Urinary bladder (tissue), 4 donors: Measurements from ENCODE around the gene IRF2BPL. TPM values are rescaled to one million over a fixed set of nuclear protein-coding genes. Genes with fewer than 3 reads are reported as not detected.

Source experiments
- DNase-seq: peaks from one replicate; pipeline ENCODE4 v3.0.0-alpha.2; 2015; ENCODE audit errors: extremely low spot score
- H3K27ac ChIP-seq: one replicate; pipeline ENCODE4 v1.5.1; 2013; ENCODE audit warnings: low read depth, mild to moderate bottlenecking, moderate library complexity
- H3K36me3 ChIP-seq: one replicate; pipeline ENCODE4 v1.6.1; 2013; ENCODE audit warnings: mild to moderate bottlenecking, moderate library complexity; ENCODE audit not compliant: insufficient read depth
- H3K4me1 ChIP-seq: one replicate; pipeline ENCODE4 v1.6.1; 2013; ENCODE audit warnings: mild to moderate bottlenecking, moderate library complexity; ENCODE audit not compliant: insufficient read depth
- H3K4me3 ChIP-seq: one replicate; pipeline ENCODE4 v1.5.1; 2013; ENCODE audit warnings: low read depth, low read length
- WGBS: extraction: QIAGEN DNeasy Blood & Tissue Kit; methylation state at CpG from one replicate; pipeline ENCODE4 v1.1.7; 2013; 5-methylcytosine and 5-hydroxymethylcytosine counted together
- polyA plus RNA-seq: library from polyadenylated mRNA; stranded (reverse); fragments of 200-250 nt; gene quantifications from one replicate; pipeline ENCODE4 v1.2.3, GENCODE V29; 2013
- total RNA-seq: library from RNA; depleted of rRNA; stranded (reverse); fragments of >200 nt; gene quantifications from one replicate; pipeline ENCODE4 v1.2.3, GENCODE V29; 2014
- donor health status: healthy with polysubstance abuse.
- donor health status: healthy.

The IRF2BPL gene
- total and polyA plus RNA-seq, 2 donors: 26.4 to 65.3 TPM

- 2% methylated on average over 37 of the region's 37 CpGs for WGBS
- H3K27ac ChIP-seq: peak overlapping the region; percentile 99
Measured at GRCh38 chr14:77033622-77034589, 5.4 kb upstream of the IRF2BPL start.

GRCh38 chr14:77032844-77033621 is 4.5 kb upstream of the IRF2BPL start:
- under 1% methylated on average over 50 of the region's 50 CpGs for WGBS
- H3K4me1 ChIP-seq: peaks cover 4% of the 10 kb centered on the region

More at GRCh38 chr14:77033622-77034589, 5.4 kb upstream of the IRF2BPL start:
- Histone ChIP-seq H3K4me3 (peak overlapping the region; percentile 52), H3K36me3 (no peaks in the 10 kb centered on the region), H3K4me1 (peaks cover 4% of the 10 kb centered on the region)
- no peak for DNase-seq

GRCh38 chr14:77032491-77032843 is 4.0 kb upstream of the IRF2BPL start:
- DNase-seq: no peak
- Histone ChIP-seq H3K27ac (peak overlapping the region; percentile 97), H3K36me3 (no peaks in the 10 kb centered on the region), H3K4me1 (peaks cover 4% of the 10 kb centered on the region), H3K4me3 (no peak overlapping the region)
- WGBS: 13% methylated on average over 12 of the region's 12 CpGs

More at GRCh38 chr14:77032844-77033621, 4.5 kb upstream of the IRF2BPL start:
- peak; percentile 89 for DNase-seq
- H3K36me3 ChIP-seq: no peaks in the 10 kb centered on the region
- H3K27ac ChIP-seq: peak overlapping the region; percentile 99
- H3K4me3 ChIP-seq: peak overlapping the region; percentile 52

- H3K4me1 ChIP-seq: peaks cover 4% of the 10 kb centered on the region
- H3K4me3 ChIP-seq: no peak overlapping the region
Measured at GRCh38 chr14:77031759-77032490, 3.4 kb upstream of the IRF2BPL start.

GRCh38 chr14:77027538-77028383 is 747 bp downstream of the IRF2BPL start:
- Histone ChIP-seq H3K36me3 (no peaks in the 10 kb centered on the region), H3K27ac (peak overlapping the region; percentile 99), H3K4me1 (peaks cover 4% of the 10 kb centered on the region), H3K4me3 (peak overlapping the region; percentile 93)
- no peak for DNase-seq
- under 1% methylated on average over 81 of the region's 81 CpGs for WGBS

More at GRCh38 chr14:77031759-77032490, 3.4 kb upstream of the IRF2BPL start:
- peak overlapping the region; percentile 97 for H3K27ac ChIP-seq
- no peaks in the 10 kb centered on the region for H3K36me3 ChIP-seq
- 12% methylated on average over 8 of the region's 8 CpGs for WGBS
- no peak for DNase-seq

GRCh38 chr14:77026930-77027537 is 1.5 kb downstream of the IRF2BPL start:
- Histone ChIP-seq H3K4me3 (peak overlapping the region; percentile 93), H3K36me3 (no peaks in the 10 kb centered on the region), H3K27ac (peak overlapping the region; percentile 99), H3K4me1 (peaks cover 2% of the 10 kb centered on the region)
- WGBS: 1% methylated on average over 65 of the region's 65 CpGs
- no peak for DNase-seq

GRCh38 chr14:77026166-77026929 is 2.2 kb downstream of the IRF2BPL start:
- no peak for DNase-seq
- whole genome bisulfite sequencing: 16% methylated on average over 76 of the region's 76 CpGs

GRCh38 chr14:77025744-77026165 is 2.8 kb downstream of the IRF2BPL start:
- Histone ChIP-seq H3K4me3 (peak overlapping the region; percentile 93), H3K27ac (peak overlapping the region; percentile 99), H3K36me3 (no peaks in the 10 kb centered on the region), H3K4me1 (peaks cover 2% of the 10 kb centered on the region)
- 10% methylated on average over 42 of the region's 42 CpGs for WGBS
- DNase-seq: no peak

More at GRCh38 chr14:77026166-77026929, 2.2 kb downstream of the IRF2BPL start:
- peaks cover 2% of the 10 kb centered on the region for H3K4me1 ChIP-seq
- peak overlapping the region; percentile 99 for H3K27ac ChIP-seq
- no peaks in the 10 kb centered on the region for H3K36me3 ChIP-seq
- peak overlapping the region; percentile 93 for H3K4me3 ChIP-seq

- Histone ChIP-seq H3K4me3 (peak overlapping the region; percentile 1), H3K27ac (no peak overlapping the region), H3K36me3 (no peaks in the 10 kb centered on the region), H3K4me1 (no peaks in the 10 kb centered on the region)
- WGBS: 25% methylated on average over 16 of the region's 16 CpGs
- no peak for DNase-seq
Measured at GRCh38 chr14:77024171-77024691, 4.3 kb downstream of the IRF2BPL start.

GRCh38 chr14:77023001-77023996 is 5.2 kb downstream of the IRF2BPL start:
- H3K4me3 ChIP-seq: no peak overlapping the region
- DNase-seq: no peak
- no peaks in the 10 kb centered on the region for H3K36me3 ChIP-seq
- no peaks in the 10 kb centered on the region for H3K4me1 ChIP-seq
- peak overlapping the region; percentile 30 for H3K27ac ChIP-seq
- 32% methylated on average over 17 of the region's 17 CpGs for WGBS
